Kidney epithelial cell (primary cell): Measurements from ENCODE around the gene DCTD. TPM values are rescaled to one million over a fixed set of nuclear protein-coding genes. Genes with fewer than 3 reads are reported as not detected.

ENCODE experiments used
- DNase-seq: peaks from one replicate; pipeline ENCODE4 v3.0.0-alpha.2; 2010; ENCODE audit warnings: low read depth
- H3K27me3 ChIP-seq: 2 replicates; pipeline ENCODE4 v1.6.0; 2011; ENCODE audit warnings: low read length; ENCODE audit not compliant: control insufficient read depth, insufficient read depth
- H3K36me3 ChIP-seq: 2 replicates; pipeline ENCODE4 v1.5.1; 2011; ENCODE audit warnings: low read length; ENCODE audit not compliant: control insufficient read depth, insufficient read depth
- H3K4me3 ChIP-seq: 2 replicates; pipeline ENCODE4 v1.5.1; 2011; ENCODE audit warnings: low read depth, mild to moderate bottlenecking, control low read depth, low read length
- CTCF ChIP-seq: IDR thresholded peaks from 2 replicates; pipeline ENCODE4 v1.5.1; 2011; ENCODE audit warnings: mild to moderate bottlenecking, moderate library complexity, low read length, control low read depth, inconsistent platforms; ENCODE audit not compliant: insufficient read depth, poor library complexity, severe bottlenecking
- total RNA-seq: library from RNA; depleted of rRNA; stranded (reverse); fragments of >200 nt; gene quantifications from 2 replicates; pipeline ENCODE4 v1.2.3, GENCODE V29; 2015

Gene DCTD
- total RNA-seq, 1 donor from 2014 or later: 116 TPM

- peaks cover 3% of the 10 kb centered on the region for H3K36me3 ChIP-seq
- H3K4me3 ChIP-seq: no peak overlapping the region
- TF ChIP-seq CTCF: no peak
- no peak for DNase-seq
- no peaks in the 10 kb centered on the region for H3K27me3 ChIP-seq
Observed at GRCh38 chr4:182888891-182889290, 28.3 kb downstream of the DCTD start.

- H3K27me3 ChIP-seq: no peaks in the 10 kb centered on the region
- H3K36me3 ChIP-seq: peaks cover 3% of the 10 kb centered on the region
- no peak for TF ChIP-seq CTCF
- DNase-seq: no peak
- no peak overlapping the region for H3K4me3 ChIP-seq
Observed at GRCh38 chr4:182886768-182887167, 30.4 kb downstream of the DCTD start.

DNA sequence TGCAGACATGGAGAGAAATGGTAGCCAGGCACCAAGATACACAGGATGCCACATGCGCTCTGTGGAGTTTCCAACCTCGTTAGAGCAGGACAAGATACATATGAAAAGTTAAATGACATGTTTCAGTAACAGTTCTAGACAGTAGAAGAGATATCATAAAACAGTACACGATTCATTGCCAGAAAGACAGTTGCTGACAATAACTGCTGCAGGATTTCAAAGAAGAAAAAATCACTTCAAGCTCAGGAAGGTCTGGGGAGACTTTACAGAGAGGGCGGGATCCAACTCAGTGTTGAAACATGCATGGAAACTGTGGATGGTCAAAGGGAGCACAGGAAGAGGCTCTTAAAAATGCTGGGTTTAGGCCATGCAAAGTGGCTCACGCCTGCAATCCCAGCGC, 31.0 kb downstream of the DCTD start:
- Histone ChIP-seq H3K27me3 (no peaks in the 10 kb centered on the region), H3K36me3 (peaks cover 3% of the 10 kb centered on the region), H3K4me3 (no peak overlapping the region)
- no peak for TF ChIP-seq CTCF
- no peak for DNase-seq

DNA sequence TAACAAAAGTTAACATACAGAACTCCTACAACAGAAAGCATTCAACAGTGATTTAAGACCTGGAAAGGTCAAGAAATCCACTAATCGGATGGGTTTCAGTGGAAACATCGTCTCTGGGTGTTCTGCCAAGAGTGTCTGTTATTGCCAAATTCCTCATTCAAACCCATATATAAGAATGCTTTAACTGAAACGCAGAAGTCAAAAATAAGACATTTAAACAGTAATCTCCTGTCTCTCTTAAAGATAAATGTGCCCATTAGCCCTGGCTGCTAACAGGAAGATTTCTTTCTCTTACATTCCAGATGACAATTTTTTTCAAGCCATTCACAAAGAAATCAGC, 31.5 kb downstream of the DCTD start:
- no peak for DNase-seq
- TF ChIP-seq CTCF: no peak
- no peaks in the 10 kb centered on the region for H3K27me3 ChIP-seq
- H3K36me3 ChIP-seq: peaks cover 3% of the 10 kb centered on the region
- no peak overlapping the region for H3K4me3 ChIP-seq

DNA sequence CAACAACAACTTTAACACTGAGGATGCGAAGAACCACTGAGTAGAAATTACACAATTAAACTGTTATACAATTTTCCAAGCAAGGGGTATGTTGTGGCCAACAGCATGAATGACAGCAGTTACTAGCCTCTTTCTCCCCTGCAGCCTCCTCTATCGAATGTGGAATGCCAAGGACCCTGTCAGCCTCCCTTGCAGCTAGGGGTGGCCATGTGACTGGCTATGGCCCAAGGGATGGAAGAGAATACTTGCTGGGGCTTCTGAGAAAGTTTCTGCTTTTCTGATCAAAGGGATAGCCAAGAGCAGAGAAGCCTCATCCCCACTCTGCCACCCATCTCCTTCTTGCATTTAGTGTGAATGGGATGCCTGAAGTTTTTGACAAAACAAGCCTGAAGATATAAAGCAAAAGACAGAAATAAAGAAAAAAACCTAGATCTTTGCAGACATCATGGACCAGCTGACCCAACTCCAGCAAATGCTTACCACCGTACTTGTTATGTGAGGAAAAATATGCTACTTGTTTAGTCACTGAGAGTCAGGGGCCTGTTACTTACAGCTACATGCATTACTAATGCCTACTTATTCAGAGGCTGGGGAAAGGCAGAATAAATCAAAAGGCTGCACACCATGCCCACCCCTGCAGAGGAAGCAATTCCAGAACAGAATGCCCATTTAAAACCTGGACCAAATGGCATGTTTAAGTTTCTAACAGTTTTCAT, 32.0 kb downstream of the DCTD start:
- Histone ChIP-seq H3K27me3 (no peaks in the 10 kb centered on the region), H3K36me3 (peaks cover under 1% of the 10 kb centered on the region), H3K4me3 (no peak overlapping the region)
- no peak for DNase-seq
- TF ChIP-seq CTCF: no peak

DNA sequence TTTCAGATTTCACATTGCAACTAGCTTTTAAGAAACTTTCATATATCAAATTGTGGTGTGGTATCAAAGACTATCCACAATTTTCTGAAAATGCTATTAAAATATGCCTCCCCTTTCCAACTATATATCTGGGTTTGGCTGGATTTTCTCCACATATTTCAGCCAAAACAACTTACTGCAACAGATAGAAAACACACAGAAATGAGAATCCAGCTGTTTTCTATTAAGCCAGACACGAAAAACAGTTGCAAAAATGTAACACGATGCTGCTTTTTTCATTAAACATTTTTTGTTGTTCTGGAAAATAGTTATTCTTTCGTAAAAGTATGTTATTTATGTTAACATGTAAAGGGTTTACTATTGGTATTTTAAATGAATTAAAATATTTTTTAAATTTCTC, 33.1 kb downstream of the DCTD start:
- no peak overlapping the region for H3K4me3 ChIP-seq
- H3K27me3 ChIP-seq: no peaks in the 10 kb centered on the region
- no peaks in the 10 kb centered on the region for H3K36me3 ChIP-seq

More for the DNA sequence above, 33.1 kb downstream of the DCTD start:
- no peak for DNase-seq
- TF ChIP-seq CTCF: no peak
